Activated CD8-positive, alpha-beta T cell treated with anti-CD3 and anti-CD28 coated beads, Interleukin-2, amount 10 ng/mL, durations not matched to agents 7 days and 5 days (primary cell): ENCODE results near the gene USP22. TPM values are rescaled to one million over a fixed set of nuclear protein-coding genes. Genes with fewer than 3 reads are reported as not detected.

Experiments
- ATAC-seq: fragments of 150-1000 bp; cut with Tn5 transposase; one replicate; pipeline ENCODE4 v1.10.0; 2021; ENCODE audit warnings: moderate library complexity
- CTCF ChIA-PET: fragments of 350-600 bp; sonication (Branson Sonifier 250); formaldehyde crosslinking; loops from one replicate; lab custom pipeline; 2021; ENCODE audit warnings: antibody characterized with exemption; lab: Charles Lee
- POLR2A ChIA-PET: fragments of 350-600 bp; sonication (Branson Sonifier 250); formaldehyde crosslinking; loops from one replicate; lab custom pipeline; 2021; ENCODE audit warnings: antibody characterized with exemption; lab: Charles Lee
- DNase-seq: peaks from one replicate; pipeline ENCODE4 v3.0.0-alpha.2; 2020
- H3K27ac Mint-ChIP-seq: one replicate; pipeline ENCODE4 v1.8.0; 2021; ENCODE audit warnings: mild to moderate bottlenecking, mixed read lengths
- H3K27me3 Mint-ChIP-seq: one replicate; pipeline ENCODE4 v1.8.0; 2021; ENCODE audit warnings: low read depth, mixed read lengths
- H3K36me3 Mint-ChIP-seq: one replicate; pipeline ENCODE4 v1.8.0; 2021; ENCODE audit warnings: low read depth, mixed read lengths
- H3K4me1 Mint-ChIP-seq: one replicate; pipeline ENCODE4 v1.8.0; 2021; ENCODE audit warnings: low read depth, mixed read lengths
- H3K4me3 Mint-ChIP-seq: one replicate; pipeline ENCODE4 v1.8.0; 2021; ENCODE audit warnings: mild to moderate bottlenecking, mixed read lengths
- H3K9me3 Mint-ChIP-seq: one replicate; pipeline ENCODE4 v1.8.0; 2022; ENCODE audit warnings: mixed read lengths; ENCODE audit not compliant: insufficient read depth
- total RNA-seq, 2 experiments: library from RNA; stranded (reverse); gene quantifications; one replicate each; pipeline ENCODE4 v1.2.3, GENCODE V29; 2021

Gene USP22
- total RNA-seq, 2 experiments from 2014 or later, result 138 to 148 TPM

GRCh38 chr17:21043296-21044232 lies 753 bp upstream of the USP22 start:
- H3K9me3 Mint-ChIP-seq, result no peaks in the 10 kb centered on the region
- H3K4me3 Mint-ChIP-seq, result peak overlapping the region; percentile 76
- ChIA-PET POLR2A (interaction anchor here (0.6 to 2.6 kb wide), 22 partner anchors 9 to 243 kb away, joined by 3 to 39 read pairs (median 4); partner anchors contain the start of genes DHRS7B and TMEM11), CTCF (interaction anchor here (0.6 to 2.7 kb wide), 33 partner anchors 9 to 236 kb away, joined by 3 to 50 read pairs (median 4); partner anchors contain the start of gene NATD1)
- peaks cover 2% of the 10 kb centered on the region for H3K27me3 Mint-ChIP-seq
- ATAC-seq, result peak; percentile 85
- H3K36me3 Mint-ChIP-seq, result peaks cover 11% of the 10 kb centered on the region
- H3K4me1 Mint-ChIP-seq, result peaks cover 29% of the 10 kb centered on the region
- peak; percentile 98 for DNase-seq
- H3K27ac Mint-ChIP-seq, result peak overlapping the region; percentile 89

GRCh38 chr17:21041741-21042457 lies 912 bp downstream of the USP22 start:
- H3K36me3 Mint-ChIP-seq, result peaks cover 19% of the 10 kb centered on the region
- DNase-seq (peak; percentile 77), ATAC-seq (peak; percentile 17)
- ChIA-PET POLR2A (interaction anchor here (0.6 to 2.6 kb wide), 8 partner anchors 8 to 172 kb away, joined by 3 to 39 read pairs (median 6); partner anchors contain the start of genes DHRS7B and TMEM11), CTCF (interaction anchor here (0.6 to 1.6 kb wide), 2 partner anchors 10 to 57 kb away, joined by 3 to 9 read pairs; no protein-coding TSS in a partner anchor)
- H3K9me3 Mint-ChIP-seq, result no peaks in the 10 kb centered on the region
- peak overlapping the region; percentile 96 for H3K27ac Mint-ChIP-seq
- H3K27me3 Mint-ChIP-seq, result no peaks in the 10 kb centered on the region
- peak overlapping the region; percentile 99 for H3K4me3 Mint-ChIP-seq
- peaks cover 40% of the 10 kb centered on the region for H3K4me1 Mint-ChIP-seq

- ATAC-seq (no peak), DNase-seq (peak; percentile 49)
- Mint-ChIP-seq H3K9me3 (no peaks in the 10 kb centered on the region), H3K4me3 (peak overlapping the region; percentile 99), H3K27ac (peak overlapping the region; percentile 96), H3K4me1 (peaks cover 57% of the 10 kb centered on the region), H3K27me3 (no peaks in the 10 kb centered on the region), H3K36me3 (peaks cover 35% of the 10 kb centered on the region)
- POLR2A ChIA-PET, result interaction anchor here (1.2 kb wide), 1 partner anchor 60 kb away, joined by 3 read pairs; no protein-coding TSS in a partner anchor
- CTCF ChIA-PET, result interaction anchor here (1.3 to 2.1 kb wide), 2 partner anchors 21 to 59 kb away, joined by 3 to 13 read pairs; no protein-coding TSS in a partner anchor
Measured at GRCh38 chr17:21039839-21040575, 2.8 kb downstream of the USP22 start.

GRCh38 chr17:21037117-21037803 lies 5.6 kb downstream of the USP22 start:
- peaks cover 43% of the 10 kb centered on the region for H3K36me3 Mint-ChIP-seq
- no peak overlapping the region for H3K4me3 Mint-ChIP-seq
- ChIA-PET POLR2A (no interaction called here), CTCF (interaction anchor here (0.9 to 5.5 kb wide), 4 partner anchors 44 to 82 kb away, joined by 3 to 24 read pairs (median 3); no protein-coding TSS in a partner anchor)
- DNase-seq, result no peak
- no peak for ATAC-seq
- H3K4me1 Mint-ChIP-seq, result peaks cover 72% of the 10 kb centered on the region
- H3K9me3 Mint-ChIP-seq, result no peaks in the 10 kb centered on the region
- no peaks in the 10 kb centered on the region for H3K27me3 Mint-ChIP-seq
- no peak overlapping the region for H3K27ac Mint-ChIP-seq

GRCh38 chr17:21036361-21036881 lies 6.4 kb downstream of the USP22 start:
- peaks cover 41% of the 10 kb centered on the region for H3K36me3 Mint-ChIP-seq
- H3K9me3 Mint-ChIP-seq, result no peaks in the 10 kb centered on the region
- DNase-seq (no peak), ATAC-seq (no peak)
- H3K4me1 Mint-ChIP-seq, result peaks cover 78% of the 10 kb centered on the region
- H3K27ac Mint-ChIP-seq, result peak overlapping the region; percentile 44
- no peak overlapping the region for H3K4me3 Mint-ChIP-seq
- POLR2A ChIA-PET, result no interaction called here
- CTCF ChIA-PET, result interaction anchor here (0.9 to 5.5 kb wide), 3 partner anchors 43 to 83 kb away, joined by 3 to 24 read pairs (median 3); no protein-coding TSS in a partner anchor
- H3K27me3 Mint-ChIP-seq, result no peaks in the 10 kb centered on the region

GRCh38 chr17:21035406-21035805 lies 7.4 kb downstream of the USP22 start:
- H3K4me3 Mint-ChIP-seq, result peak overlapping the region; percentile 73
- POLR2A ChIA-PET, result interaction anchor here (1.2 to 2.7 kb wide), 2 partner anchors 7 to 64 kb away, joined by 4 to 33 read pairs; partner anchors contain the start of gene USP22
- H3K9me3 Mint-ChIP-seq, result no peaks in the 10 kb centered on the region
- H3K27ac Mint-ChIP-seq, result peak overlapping the region; percentile 91
- ATAC-seq, result no peak
- peaks cover 39% of the 10 kb centered on the region for H3K36me3 Mint-ChIP-seq
- CTCF ChIA-PET, result interaction anchor here (1.4 to 5.5 kb wide), 4 partner anchors 8 to 84 kb away, joined by 3 to 50 read pairs (median 14); partner anchors contain the start of gene USP22
- no peak for DNase-seq
- peaks cover 77% of the 10 kb centered on the region for H3K4me1 Mint-ChIP-seq
- no peaks in the 10 kb centered on the region for H3K27me3 Mint-ChIP-seq

- Mint-ChIP-seq H3K27ac (peak overlapping the region; percentile 91), H3K4me1 (peaks cover 78% of the 10 kb centered on the region), H3K9me3 (no peaks in the 10 kb centered on the region), H3K27me3 (no peaks in the 10 kb centered on the region), H3K36me3 (peaks cover 36% of the 10 kb centered on the region), H3K4me3 (peak overlapping the region; percentile 73)
- CTCF ChIA-PET, result interaction anchor here (0.9 to 5.5 kb wide), 6 partner anchors 9 to 85 kb away, joined by 3 to 50 read pairs (median 4); partner anchors contain the start of gene USP22
- POLR2A ChIA-PET, result interaction anchor here (0.8 to 2.7 kb wide), 3 partner anchors 8 to 64 kb away, joined by 4 to 33 read pairs (median 4); partner anchors contain the start of gene USP22
- DNase-seq, result peak; percentile 79
- ATAC-seq, result peak; percentile 84
Measured at GRCh38 chr17:21034340-21035235, 8.2 kb downstream of the USP22 start.

- H3K4me1 Mint-ChIP-seq, result peaks cover 84% of the 10 kb centered on the region
- no peaks in the 10 kb centered on the region for H3K9me3 Mint-ChIP-seq
- ATAC-seq (no peak), DNase-seq (no peak)
- POLR2A ChIA-PET, result interaction anchor here (2.7 kb wide), 1 partner anchor 9 kb away, joined by 33 read pairs; the partner anchor contains the start of gene USP22
- CTCF ChIA-PET, result interaction anchor here (0.9 to 5.5 kb wide), 3 partner anchors 10 to 84 kb away, joined by 3 to 50 read pairs (median 24); partner anchors contain the start of gene USP22
- H3K36me3 Mint-ChIP-seq, result peaks cover 44% of the 10 kb centered on the region
- no peaks in the 10 kb centered on the region for H3K27me3 Mint-ChIP-seq
- peak overlapping the region; percentile 73 for H3K4me3 Mint-ChIP-seq
- H3K27ac Mint-ChIP-seq, result peak overlapping the region; percentile 65
Measured at GRCh38 chr17:21033350-21033749, 9.5 kb downstream of the USP22 start.

GRCh38 chr17:21031756-21032396 lies 10.9 kb downstream of the USP22 start:
- CTCF ChIA-PET, result interaction anchor here (1.1 to 5.5 kb wide), 3 partner anchors 12 to 88 kb away, joined by 4 to 50 read pairs (median 24); partner anchors contain the start of gene USP22
- POLR2A ChIA-PET, result interaction anchor here (1.0 kb wide), 1 partner anchor 8 kb away, joined by 4 read pairs; no protein-coding TSS in a partner anchor
- peaks cover 48% of the 10 kb centered on the region for H3K36me3 Mint-ChIP-seq

More at GRCh38 chr17:21031756-21032396, 10.9 kb downstream of the USP22 start:
- DNase-seq (no peak), ATAC-seq (no peak)
- Mint-ChIP-seq H3K4me3 (no peak overlapping the region), H3K27me3 (no peaks in the 10 kb centered on the region), H3K4me1 (peaks cover 81% of the 10 kb centered on the region), H3K27ac (no peak overlapping the region), H3K9me3 (no peaks in the 10 kb centered on the region)
